GM19468 (cell line): Measurements from ENCODE around the gene KRT72.
"Not testable (repeated sequence)": the region's sequence is repeated elsewhere in the genome, so short reads cannot be mapped to it uniquely, and the experiment has no call there.

Experiments
- ATAC-seq: cut with Tn5 transposase; IDR thresholded peaks from one replicate; pipeline ENCODE4 v1.9.1; 2021; ENCODE audit warnings: mild to moderate bottlenecking, moderate library complexity, moderate number of reproducible peaks; ENCODE audit not compliant: unreplicated experiment; ENCODE audit errors: extremely low read depth

Gene KRT72

DNA sequence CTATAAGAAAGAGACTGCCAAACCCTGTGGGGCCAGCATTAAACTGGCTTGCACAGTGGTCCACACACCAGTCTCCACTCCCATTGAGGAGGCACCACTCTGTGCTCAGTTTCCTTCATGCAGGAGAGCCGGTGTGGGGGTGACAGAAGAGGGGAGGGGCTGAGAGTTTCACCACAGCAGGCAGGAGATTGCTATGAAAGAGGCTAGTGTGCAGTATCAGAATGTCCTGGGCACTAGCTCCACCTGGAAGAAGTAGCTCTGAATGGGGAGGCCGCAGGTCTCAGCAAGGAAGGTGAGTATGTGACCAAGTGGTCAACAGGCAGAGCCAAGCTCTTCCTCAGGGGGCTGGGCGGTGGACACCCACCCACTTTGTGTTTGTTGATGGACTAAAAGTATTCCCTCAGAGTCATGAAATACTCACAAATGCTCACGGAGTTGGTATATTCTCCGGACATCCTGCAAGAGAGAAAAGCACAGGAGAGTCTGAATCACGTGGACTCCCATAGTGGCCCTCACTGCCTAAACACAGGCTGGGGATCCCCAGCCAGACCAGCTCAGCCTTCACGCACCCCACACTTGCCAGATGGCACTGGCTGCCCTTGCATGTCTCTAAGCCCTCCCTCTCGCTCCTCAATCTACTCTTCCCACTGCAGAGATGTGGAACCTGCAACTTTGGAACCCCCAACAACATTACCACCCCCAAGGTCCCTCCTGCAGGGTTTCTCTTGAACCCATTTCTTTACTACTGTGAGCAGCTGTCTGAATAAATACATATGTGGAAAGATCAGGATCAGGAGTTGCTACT, 7.8 kb upstream of the KRT72 start:
- ATAC-seq = no peak

DNA sequence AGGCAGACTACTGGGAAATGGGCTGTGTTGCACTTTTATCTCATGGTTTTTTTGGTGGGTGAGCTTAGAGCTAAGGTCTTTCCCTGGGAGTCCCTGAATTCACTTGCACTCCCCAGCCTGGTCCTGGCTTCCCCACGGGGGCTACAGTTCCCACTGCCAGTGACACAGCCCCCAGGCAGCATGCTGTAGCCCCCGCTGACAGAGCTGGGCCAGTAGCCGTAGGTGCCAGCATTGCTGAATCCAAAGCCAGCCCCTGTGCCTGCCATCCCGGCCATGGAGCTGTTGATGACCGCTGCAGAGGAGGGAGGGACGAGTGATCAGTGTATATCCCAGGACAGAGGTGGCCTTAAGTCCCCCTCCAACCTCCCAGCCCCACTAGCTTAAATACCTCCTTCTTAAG, 6.9 kb upstream of the KRT72 start:
- no peak for ATAC-seq

DNA sequence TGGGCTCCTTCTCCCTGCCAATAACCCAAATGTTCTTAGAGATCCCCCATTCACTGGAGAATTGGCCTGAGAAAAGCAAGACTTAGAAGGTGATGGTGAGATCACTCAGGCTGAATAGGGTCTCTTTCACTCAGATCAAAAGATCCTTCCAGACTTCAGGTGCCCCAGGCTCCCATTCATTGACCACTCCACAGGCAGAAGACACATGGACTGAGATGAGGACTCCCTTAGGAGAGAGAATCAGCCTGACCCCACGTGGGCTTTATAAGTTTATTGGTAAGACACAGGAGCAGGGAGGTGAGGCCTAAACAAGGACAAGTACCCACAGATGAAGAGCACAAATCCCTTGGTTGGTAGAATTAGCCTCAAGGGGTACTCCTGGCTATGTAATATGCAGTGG, 6.1 kb upstream of the KRT72 start:
- ATAC-seq = no peak

DNA sequence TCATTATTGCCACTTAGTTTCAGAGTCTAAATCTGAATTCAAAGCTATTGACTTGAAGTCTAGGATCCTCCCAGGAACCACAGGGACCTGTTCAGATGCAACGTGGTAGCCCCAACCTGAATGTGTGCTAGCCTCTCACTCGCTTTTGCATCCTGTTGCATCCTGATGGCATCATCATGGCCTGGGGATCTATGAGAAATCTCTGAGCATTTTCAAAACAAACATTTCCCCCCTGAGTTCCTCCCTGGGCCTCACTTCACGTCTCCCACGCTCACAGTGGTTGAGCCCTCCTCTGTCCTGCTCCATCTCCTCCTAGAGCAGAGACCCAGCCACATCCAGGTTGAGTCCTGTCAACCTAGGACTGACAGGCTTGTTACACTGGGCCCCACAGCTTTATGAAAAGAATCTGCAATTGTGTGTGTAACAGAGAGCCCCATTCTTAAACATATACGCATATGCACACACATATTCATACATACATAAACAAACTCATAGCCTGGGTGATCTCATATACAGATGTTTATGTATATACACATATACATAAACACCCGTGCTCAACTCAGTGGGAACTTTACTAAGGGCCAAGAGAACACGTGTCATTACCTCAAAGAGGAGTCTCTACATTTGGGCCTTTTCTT, 5.4 kb upstream of the KRT72 start:
- ATAC-seq = no peak

DNA sequence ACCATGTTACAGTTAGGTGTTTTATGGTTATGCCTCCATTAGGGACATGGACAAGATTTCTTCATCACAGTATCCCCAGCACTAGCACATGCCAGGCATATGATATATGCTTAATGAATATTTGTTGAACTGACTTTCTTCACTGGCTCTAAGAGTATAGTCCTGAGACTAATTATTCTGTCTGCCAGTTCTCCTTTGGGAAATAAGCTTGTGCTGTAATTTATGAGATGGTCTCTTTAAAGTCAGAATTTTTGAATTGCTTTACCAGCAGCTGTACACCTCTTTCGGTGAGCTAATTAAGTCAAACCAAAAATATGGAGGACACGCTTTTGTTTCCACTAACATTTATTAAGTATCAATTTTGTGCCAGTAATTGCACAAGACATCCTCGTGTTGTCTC, 4.8 kb upstream of the KRT72 start:
- no peak for ATAC-seq

DNA sequence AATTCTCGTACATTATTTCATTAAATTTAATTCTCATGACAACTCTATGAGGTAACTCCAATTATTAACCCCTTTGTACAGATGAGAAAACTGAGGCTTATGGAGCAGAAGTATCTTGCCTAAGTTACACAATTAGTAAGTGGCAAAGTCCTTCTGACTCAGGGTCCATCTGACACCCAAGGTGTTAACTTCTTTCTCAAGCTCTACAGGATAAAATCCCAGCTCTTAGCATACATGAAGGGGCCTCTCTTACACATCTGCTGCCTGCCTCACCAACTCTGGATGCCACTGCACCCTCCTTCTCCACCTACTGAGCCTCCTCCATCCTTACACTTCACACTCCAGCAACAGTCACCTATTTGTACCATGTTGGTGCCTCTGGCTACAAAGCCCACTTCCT, 4.3 kb upstream of the KRT72 start:
- ATAC-seq = no peak

DNA sequence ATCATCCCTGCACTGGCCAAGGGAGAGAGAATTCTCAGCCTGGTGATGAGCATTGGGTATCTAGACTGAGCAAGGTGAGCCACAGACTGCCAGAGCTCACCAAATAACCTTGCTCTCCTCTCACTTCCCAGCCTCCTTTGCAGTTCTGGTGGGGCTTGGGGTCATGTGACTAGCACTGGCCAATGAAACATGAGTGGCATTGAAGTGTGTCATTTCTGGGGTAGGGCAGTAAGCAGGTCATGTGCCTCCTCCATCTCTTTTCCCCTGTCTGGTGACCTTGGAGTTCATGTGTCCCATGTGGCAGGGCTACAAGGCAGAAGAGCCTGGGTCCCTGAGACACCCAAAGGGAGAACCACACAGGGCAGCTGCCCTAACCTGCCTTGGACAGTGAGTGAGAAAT, 3.6 kb upstream of the KRT72 start:
- ATAC-seq = no peak

DNA sequence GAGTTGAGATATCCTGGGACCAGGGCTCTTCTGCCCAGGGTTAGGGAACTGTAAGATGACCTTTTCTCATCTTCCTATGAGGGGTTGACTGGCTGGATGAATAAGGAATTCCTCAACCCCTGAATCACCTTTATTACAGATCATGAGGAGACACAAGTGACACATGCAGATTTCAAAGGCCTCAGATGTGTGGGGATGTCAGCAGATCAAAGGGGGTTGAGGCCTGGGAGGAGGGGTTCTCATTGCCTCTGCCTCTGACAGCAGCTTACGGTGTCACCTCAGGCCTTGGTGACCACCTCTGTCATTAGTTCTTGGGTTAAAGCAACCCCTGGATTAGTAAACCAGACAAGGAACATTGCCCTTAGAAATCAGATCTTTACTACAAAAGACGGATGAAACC, 2.1 kb upstream of the KRT72 start:
- no peak for ATAC-seq

DNA sequence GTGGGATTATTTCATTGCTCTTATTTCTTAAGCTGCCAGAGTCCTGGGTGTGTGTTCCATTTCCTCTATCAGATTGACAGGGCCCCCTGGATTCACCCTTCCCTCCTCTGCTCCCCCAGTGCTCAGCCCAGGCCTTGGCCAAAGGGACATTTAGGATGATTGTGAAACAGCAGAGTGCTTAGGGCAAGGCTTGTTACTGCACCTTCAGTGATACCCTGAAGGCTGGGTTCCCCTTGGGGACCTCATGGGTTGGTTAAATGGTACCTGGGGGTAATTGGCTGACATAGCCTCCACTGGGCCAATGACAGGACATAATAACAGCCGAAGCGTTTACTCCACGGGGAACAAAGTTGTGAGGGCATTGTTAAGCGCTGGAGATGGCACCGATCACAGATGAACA, 1.3 kb upstream of the KRT72 start:
- no peak for ATAC-seq

DNA sequence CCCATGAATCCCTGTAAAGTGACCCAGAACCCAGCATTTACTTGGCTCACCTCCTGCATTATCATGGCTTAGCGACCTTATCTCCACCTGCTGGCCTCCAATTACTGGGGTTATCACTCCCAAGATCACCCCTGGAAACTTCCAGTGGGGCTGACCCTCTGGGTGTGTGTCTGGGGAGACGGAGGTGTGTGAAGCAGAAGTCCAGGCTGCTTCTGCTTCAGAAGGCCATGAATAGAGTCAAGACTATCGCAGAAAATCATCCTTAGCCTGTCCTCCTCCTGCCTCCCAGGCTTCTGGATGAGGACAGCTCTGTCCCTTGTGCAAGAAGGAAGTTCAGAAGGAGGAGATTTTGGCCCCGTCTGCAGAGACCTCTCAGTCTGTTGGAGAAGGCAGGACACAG, 408 bp upstream of the KRT72 start:
- no peak for ATAC-seq

DNA sequence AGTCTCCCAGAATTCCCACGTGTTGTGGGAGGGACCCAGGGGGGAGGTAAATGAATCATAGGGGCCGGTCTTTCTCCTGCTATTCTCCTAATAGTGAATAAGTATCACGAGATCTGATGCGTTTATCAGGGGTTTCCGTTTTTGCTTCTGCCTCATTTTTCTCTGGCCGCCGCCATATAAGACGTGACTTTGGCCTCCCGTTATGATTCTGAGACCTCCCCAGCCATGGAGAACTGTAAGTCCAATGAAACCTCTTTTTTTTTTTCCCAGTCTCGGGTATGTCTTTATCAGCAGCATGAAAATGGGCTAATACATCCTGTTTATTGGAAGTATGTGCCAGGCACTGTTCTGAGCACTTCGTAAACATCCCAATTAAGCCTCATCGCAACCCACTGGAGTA, 788 bp downstream of the KRT72 start:
- ATAC-seq = no peak

DNA sequence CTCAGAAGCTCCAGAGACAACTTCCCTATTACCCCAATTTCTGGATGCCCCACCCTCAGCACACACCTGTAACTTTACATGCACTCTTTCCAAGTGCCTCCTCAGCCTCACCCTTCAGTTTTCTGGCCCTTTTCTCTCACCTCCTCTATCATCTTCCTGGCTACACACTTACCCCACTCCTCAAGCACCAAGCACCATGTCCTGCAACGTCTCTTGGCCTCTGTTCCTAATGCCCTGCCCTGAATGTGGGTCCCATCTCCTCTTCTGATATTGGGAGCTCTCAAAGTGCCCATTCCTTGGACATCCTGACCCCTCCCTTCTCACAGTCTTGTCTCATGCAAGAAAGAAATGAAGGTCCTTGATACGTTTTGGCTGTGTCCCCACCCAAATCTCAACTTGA, 1.2 kb downstream of the KRT72 start:
- ATAC-seq = no peak

DNA sequence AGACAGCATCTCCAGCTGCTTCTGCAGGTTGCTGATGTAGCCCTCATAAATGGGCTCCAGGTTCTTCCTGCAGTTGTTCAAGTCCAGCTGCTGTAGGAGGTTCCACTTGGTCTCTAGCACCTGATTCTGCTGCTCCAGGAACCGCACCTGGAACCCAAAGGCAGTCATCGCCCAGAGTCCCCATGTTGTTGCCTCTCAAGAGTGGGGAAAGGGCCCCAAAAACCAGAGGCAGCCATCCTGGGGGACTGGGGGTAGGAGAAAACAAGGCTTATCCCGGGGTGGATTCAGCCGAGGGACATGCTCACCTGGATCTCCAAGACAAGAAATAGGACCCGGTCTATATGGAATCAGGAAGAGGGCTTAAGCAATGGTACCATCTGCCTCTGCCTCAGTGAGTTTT, 2.3 kb downstream of the KRT72 start:
- ATAC-seq = no peak

DNA sequence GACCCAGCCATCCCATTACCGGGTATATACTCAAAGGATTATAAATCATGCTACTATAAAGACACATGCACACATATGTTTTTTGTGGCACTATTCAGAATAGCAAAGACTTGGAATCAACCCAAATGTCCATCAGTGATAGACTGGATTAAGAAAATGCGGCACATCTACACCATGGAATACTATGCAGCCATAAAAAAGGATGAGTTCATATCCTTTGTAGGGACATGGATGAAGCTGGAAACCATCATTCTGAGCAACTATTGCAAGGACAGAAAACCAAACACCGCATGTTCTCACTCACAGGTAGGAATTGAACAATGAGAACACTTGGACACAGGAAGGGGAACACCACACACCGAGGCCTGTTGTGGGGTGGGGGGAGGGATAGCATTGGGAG, 7.0 kb downstream of the KRT72 start:
- ATAC-seq = not testable (repeated sequence)

DNA sequence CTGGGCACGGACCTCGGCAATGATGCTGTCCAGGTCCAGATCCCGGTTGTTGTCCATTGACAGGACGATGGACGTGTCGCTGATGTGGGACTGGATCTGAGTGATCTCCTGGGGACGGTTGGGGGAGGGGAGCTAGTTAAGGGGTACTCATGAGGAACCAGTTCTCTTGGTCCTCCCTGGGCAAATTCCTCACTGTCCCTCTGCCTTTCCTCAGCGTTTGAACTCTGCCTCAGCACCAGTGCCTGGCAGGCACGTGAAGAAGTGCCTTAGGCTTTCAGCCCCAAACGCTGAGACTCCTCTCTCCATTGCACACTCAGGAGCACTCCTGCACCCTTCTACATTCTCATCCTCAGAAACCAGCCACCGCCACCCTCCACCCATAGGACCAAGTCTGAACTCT, 9.7 kb downstream of the KRT72 start:
- no peak for ATAC-seq

DNA sequence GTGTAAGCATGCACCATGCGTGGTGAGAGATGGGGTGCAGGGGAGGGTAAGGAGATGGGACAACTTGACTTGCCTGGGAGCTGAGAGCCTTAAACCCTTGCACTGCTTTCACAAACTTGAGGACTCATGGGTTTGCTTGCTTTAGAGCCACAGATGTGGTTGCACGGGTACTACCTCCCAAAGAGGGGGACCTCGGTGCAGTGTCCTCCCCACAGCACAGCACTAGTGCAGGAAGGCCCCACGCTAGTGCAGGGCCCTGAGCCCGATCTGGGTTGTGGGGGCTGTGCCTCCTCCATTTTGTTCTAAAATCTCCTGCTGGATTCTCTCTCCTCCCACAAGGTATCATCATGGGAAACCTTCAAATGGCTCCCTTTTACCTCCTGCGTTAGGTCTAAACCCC, 11.2 kb downstream of the KRT72 start:
- no peak for ATAC-seq

DNA sequence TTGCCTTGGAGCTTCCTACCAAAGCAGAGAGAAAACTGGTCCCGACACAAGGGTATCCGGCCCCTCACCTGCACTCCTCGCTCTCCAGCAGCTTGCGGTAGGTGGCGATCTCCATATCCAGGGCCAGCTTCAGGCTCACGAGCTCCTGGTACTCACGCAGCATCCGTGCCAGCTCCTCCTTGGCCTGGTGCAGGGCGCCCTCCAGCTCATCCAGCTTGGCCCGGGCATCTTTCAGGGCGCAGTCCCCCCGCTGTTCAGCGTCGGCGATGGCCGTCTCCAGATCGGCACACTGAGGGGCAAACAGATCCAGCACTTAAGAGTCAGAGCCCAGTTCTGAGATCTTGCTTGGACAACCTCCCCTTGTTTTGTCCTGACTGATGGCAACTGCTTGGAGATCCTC, 13.7 kb downstream of the KRT72 start:
- no peak for ATAC-seq

DNA sequence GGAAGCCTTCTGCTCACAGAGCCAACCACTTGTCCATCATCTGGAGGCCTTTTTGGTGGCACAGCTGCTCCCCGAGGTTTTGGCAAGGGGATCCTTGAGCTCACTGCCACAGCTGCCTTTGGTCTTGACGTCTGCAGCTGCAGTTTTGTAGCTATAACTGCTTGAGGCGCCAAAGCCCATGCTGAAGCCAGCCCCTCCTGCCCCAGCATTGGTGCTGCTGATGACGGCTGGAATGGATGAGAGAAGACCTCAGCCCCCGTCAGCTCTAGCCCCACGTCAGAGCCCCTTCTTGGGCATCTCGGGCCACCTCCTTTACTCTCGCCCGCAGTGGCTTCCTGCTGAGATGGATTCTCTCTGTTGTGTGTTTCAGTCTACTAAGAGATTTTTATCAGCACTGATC, 15.3 kb downstream of the KRT72 start:
- no peak for ATAC-seq

DNA sequence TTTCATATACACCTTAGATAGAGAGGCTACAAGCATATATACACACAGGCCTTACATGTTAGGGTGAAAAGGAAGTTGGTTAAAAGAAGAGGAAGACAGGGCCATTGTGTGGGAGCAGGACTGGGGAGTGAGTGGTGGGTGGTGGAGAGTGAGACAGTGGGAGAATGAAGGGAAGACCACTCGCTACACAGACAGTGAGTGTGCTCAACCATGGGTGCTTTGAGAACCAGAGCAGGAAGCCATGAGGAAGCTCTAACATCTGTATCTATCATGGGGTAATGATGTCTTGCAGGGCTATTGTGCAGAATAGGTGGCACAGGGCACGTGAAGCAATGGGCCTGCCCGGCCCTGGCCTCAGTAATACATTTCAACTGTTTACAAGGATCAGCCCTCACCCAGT, 16.2 kb downstream of the KRT72 start:
- no peak for ATAC-seq

DNA sequence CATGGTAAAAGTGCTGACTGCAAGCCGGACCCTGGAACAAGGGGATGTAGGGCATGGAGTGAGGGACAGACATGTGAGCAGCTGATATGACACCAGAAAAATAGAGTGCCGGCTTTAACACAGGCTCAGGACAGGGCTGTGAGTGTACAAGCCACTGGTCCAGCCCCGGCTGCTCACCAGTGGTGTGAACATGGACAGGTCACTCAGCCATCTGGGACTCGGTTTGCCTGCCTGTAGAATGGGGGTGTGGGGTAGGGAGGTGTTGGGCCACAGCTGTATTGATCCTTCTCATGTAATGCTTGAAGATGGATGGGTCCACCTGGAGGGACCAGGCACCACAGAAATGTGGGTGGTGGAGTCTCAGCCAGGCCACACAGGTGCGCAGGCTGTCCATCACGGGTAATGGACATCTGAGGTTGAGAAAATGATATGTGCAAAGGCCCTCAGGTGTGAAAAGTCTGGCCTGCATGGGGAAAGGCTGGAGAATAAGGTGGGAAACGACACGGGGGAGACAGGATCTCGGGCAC, 17.0 kb downstream of the KRT72 start:
- no peak for ATAC-seq

DNA sequence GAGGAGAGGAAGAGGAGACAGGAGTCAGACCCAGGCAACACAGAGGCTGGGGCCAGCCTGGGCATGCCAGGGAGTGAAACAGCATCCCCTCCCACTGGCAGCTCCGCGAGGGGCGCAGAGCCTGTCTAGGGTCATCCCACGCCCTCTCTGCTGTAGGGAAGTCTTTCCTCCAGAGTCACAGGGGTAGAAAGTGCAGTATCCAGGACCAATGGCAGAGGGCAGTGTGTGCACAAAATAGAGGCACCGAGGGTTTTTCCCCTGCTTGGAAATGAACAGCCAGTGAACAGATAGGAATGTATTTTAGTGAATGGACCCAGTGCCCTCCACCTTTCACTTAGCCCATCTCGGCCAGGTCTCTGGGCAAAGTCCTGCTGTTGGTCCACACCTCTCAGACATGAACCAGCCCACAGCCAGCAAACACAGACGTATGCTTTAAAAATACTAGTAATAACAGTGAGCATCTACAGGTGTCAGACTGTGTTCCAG, 18.2 kb downstream of the KRT72 start:
- no peak for ATAC-seq

DNA sequence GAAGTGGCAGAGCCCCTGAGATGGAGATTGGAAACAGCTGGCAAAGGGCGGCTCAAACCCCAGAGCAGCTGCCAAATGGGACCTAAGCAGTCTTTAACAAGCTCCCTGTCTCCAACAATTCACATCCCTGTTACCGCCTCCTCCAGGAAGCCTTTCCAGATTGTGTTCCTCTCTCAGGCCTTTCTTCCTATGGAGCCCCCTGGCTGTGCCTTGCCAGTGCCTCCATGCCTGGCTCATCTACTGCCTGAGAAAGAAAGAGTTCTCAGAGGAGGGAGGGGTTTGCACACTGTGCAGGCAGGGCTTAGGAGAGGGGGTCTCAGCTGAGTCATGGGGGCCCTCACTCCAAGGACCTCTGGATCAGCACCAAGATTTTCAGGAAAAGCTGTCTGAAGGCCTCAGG, 18.8 kb downstream of the KRT72 start:
- no peak for ATAC-seq
